HG02642 (cell line): ENCODE data around the gene TCF7L1.
"Not testable (repeated sequence)": the region's sequence is repeated elsewhere in the genome, so short reads cannot be mapped to it uniquely, and the experiment has no call there.

Source experiments
- ATAC-seq: cut with Tn5 transposase; IDR thresholded peaks from one replicate; pipeline ENCODE4 v1.9.1; 2021; ENCODE audit warnings: mild to moderate bottlenecking; ENCODE audit not compliant: unreplicated experiment, poor library complexity

Gene TCF7L1

GRCh38 chr2:85180322-85181133 is 47.3 kb downstream of the TCF7L1 start:
- no peak for ATAC-seq

- no peak for ATAC-seq
These were observed 48.0 kb downstream of the TCF7L1 start for GRCh38 chr2:85181134-85181631.

- no peak for ATAC-seq
These were observed 48.8 kb downstream of the TCF7L1 start for GRCh38 chr2:85181844-85182456.

GRCh38 chr2:85183076-85183475 is 49.9 kb downstream of the TCF7L1 start:
- no peak for ATAC-seq

- ATAC-seq: no peak
These were observed 50.3 kb downstream of the TCF7L1 start for GRCh38 chr2:85183479-85183878.

- no peak for ATAC-seq
These were observed 51.0 kb downstream of the TCF7L1 start for GRCh38 chr2:85184231-85184630.

GRCh38 chr2:85184990-85185389 is 51.8 kb downstream of the TCF7L1 start:
- ATAC-seq: no peak

- no peak for ATAC-seq
These were observed 52.3 kb downstream of the TCF7L1 start for GRCh38 chr2:85185431-85185940.

- no peak for ATAC-seq
These were observed 53.9 kb downstream of the TCF7L1 start for GRCh38 chr2:85187069-85187468.

- no peak for ATAC-seq
These were observed 55.7 kb downstream of the TCF7L1 start for GRCh38 chr2:85188852-85189251.

GRCh38 chr2:85189606-85190270 is 56.5 kb downstream of the TCF7L1 start:
- no peak for ATAC-seq

- ATAC-seq: no peak
These were observed 58.0 kb downstream of the TCF7L1 start for GRCh38 chr2:85191157-85191556.

GRCh38 chr2:85194780-85195480 is 61.7 kb downstream of the TCF7L1 start:
- no peak for ATAC-seq

- ATAC-seq: no peak
These were observed 62.8 kb downstream of the TCF7L1 start for GRCh38 chr2:85195956-85196355.

- no peak for ATAC-seq
These were observed 66.5 kb downstream of the TCF7L1 start for GRCh38 chr2:85199698-85200097.

GRCh38 chr2:85209887-85210286 is 76.7 kb downstream of the TCF7L1 start:
- ATAC-seq: no peak

GRCh38 chr2:85210511-85210910 is 77.3 kb downstream of the TCF7L1 start:
- no peak for ATAC-seq

GRCh38 chr2:85211606-85212005 is 78.4 kb downstream of the TCF7L1 start:
- not testable (repeated sequence) for ATAC-seq

GRCh38 chr2:85212841-85213240 is 79.6 kb downstream of the TCF7L1 start:
- no peak for ATAC-seq

GRCh38 chr2:85213404-85213803 is 80.2 kb downstream of the TCF7L1 start:
- ATAC-seq: no peak
